ENCODE results near the gene RXRB. TPM values are rescaled to one million over a fixed set of nuclear protein-coding genes. Genes with fewer than 3 reads are reported as not detected.

RXRB gene
- polyA plus RNA-seq, 3 donors = 4.5 to 74.5 (median 5.1) TPM

DNA sequence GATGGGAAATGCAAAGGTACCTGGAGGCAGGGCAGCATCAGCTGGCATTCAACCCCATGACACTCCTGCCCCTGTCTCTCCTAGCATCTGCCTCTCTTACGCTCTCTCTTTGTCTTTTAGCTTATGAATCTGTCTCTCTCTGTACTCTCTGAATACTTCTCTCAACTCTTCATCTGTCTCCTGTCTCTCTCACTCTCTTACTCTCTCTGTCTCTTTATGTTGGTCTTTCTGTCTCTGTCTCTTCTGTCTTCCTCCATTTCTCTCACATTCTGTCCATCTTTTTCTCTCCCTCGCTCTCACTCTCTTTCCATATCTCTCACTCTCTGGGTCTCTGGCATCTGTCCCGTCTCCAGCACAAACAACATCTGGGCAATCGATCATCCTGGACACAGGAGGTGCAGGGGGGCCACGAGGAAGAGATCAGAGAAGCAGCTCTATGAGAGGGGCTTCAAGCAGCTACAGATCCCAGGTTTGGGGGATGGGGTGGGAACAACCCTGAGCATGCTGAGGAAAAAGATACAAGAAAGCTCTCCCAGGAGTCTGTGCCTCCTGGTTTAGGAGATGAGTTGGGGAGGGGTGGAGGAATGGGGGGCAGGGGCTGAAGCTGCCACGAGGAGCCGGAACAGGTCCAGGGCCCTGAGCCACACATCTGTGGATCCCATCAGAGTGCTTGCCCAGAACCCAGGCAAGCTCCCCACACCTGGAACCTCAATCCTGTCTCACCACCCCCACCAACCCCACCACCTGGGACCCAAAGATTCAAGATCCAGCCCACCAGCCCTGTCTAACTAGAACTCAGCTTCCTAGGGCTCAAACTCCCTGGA lies 10.6 kb downstream of the RXRB start:
- 80% methylated on average over 3 of the region's 7 CpGs for WGBS (ENCODE audit: insufficient coverage)
- H4K20me1 ChIP-seq (ENCODE audit: insufficient read depth, low read length) = peaks cover 16% of the 10 kb centered on the region
- no peak overlapping the region for H2AFZ ChIP-seq (ENCODE audit: insufficient read depth, low read depth, low read length, poor library complexity, severe bottlenecking)
- TF ChIP-seq CTCF (IDR thresholded peaks at IDR 0.05) = no peak
- Mint-ChIP-seq H3K36me3 (peaks cover 12 to 15% of the 10 kb centered on the region in 2 donors), H3K27ac (no peak overlapping the region), H3K27me3 (ENCODE audit: low read depth in 3 of 3) (peaks cover 48 to 73% (median 55%) of the 10 kb centered on the region in 3 donors), H3K9me3 (peaks cover 0 to 13% (median 4%) of the 10 kb centered on the region in 7 donors), H3K4me3 (peak overlapping the region in 1 of 2 donors; percentile 64), H3K4me1 (peaks cover 19% of the 10 kb centered on the region)
- H3K9me3 ChIP-seq (replicated peaks in 1 of 2; ENCODE audit: control insufficient read depth in 1 of 2, insufficient read depth in 1 of 2, low read length in 2 of 2) = no peaks in the 10 kb centered on the region
- no peak overlapping the region for H3K27ac ChIP-seq (ENCODE audit: low read depth in 1 of 2, low read length in 2 of 2)
- no peak overlapping the region for H3K4me3 ChIP-seq (replicated peaks in 1 of 3; ENCODE audit: low read depth in 2 of 3, low read length in 3 of 3)
- intact Hi-C loops (cut with micrococcal nuclease) = loop anchor here in 1 of 2 donors (10.0 kb wide), 1 partner anchor 55 kb away; no protein-coding TSS in a partner anchor
- H3K9ac ChIP-seq (ENCODE audit: insufficient read depth, low read length, poor library complexity, severe bottlenecking) = no peak overlapping the region
- H3K4me2 ChIP-seq (replicated peaks; ENCODE audit: extremely low read depth, low read length, poor library complexity, severe bottlenecking) = no peak overlapping the region
- no peak for DNase-seq
- no peaks in the 10 kb centered on the region for H3K79me2 ChIP-seq (ENCODE audit: insufficient read depth, low read length)
- peaks cover 10 to 12% of the 10 kb centered on the region in 2 donors for H3K4me1 ChIP-seq (ENCODE audit: control insufficient read depth in 1 of 2, insufficient read depth in 2 of 2, low read length in 2 of 2)
- peaks cover 10 to 14% of the 10 kb centered on the region in 2 donors for H3K36me3 ChIP-seq (replicated peaks in 1 of 2; ENCODE audit: control insufficient read depth in 1 of 2, insufficient read depth in 2 of 2, low read length in 2 of 2)
- H3K27me3 ChIP-seq (ENCODE audit: control insufficient read depth in 2 of 2, insufficient read depth in 2 of 2, low read length in 2 of 2) = peaks cover 23 to 58% of the 10 kb centered on the region in 2 donors

DNA sequence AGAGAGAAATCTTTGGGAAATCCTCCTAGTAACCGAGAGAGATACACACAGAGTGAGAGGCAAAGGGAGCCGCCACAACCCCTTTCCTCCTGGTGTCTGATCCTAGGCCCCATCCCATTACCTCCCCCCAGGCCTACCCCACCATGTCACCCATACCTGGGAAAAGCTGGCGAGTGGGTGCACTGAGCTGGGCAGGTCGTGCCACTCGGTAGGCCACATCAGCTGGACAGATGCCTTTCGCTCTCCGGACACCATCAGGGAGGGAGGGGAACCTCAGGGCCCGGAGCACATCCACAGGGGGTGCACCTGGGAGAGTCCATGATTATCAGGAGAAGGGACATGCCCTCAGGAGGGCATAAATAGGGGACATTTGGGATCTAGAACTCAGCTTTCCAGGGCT lies 11.3 kb downstream of the RXRB start:
- peaks cover 5 to 8% of the 10 kb centered on the region in 2 donors for H3K36me3 Mint-ChIP-seq
- H3K9me3 Mint-ChIP-seq = peaks cover 2 to 13% (median 6%) of the 10 kb centered on the region in 7 donors
- Histone ChIP-seq H3K36me3 (replicated peaks in 1 of 2; ENCODE audit: control insufficient read depth in 1 of 2, insufficient read depth in 2 of 2, low read length in 2 of 2) (peaks cover 3 to 7% of the 10 kb centered on the region in 2 donors), H3K79me2 (ENCODE audit: insufficient read depth, low read length) (no peaks in the 10 kb centered on the region), H3K4me2 (replicated peaks; ENCODE audit: extremely low read depth, low read length, poor library complexity, severe bottlenecking) (no peak overlapping the region), H3K27me3 (ENCODE audit: control insufficient read depth in 2 of 2, insufficient read depth in 2 of 2, low read length in 2 of 2) (peaks cover 23 to 58% of the 10 kb centered on the region in 2 donors), H3K27ac (ENCODE audit: low read depth in 1 of 2, low read length in 2 of 2) (no peak overlapping the region), H3K4me3 (replicated peaks in 1 of 3; ENCODE audit: low read depth in 2 of 3, low read length in 3 of 3) (no peak overlapping the region), H3K4me1 (ENCODE audit: control insufficient read depth in 1 of 2, insufficient read depth in 2 of 2, low read length in 2 of 2) (peaks cover 10 to 12% of the 10 kb centered on the region in 2 donors), H2AFZ (ENCODE audit: insufficient read depth, low read depth, low read length, poor library complexity, severe bottlenecking) (no peak overlapping the region), H3K9me3 (replicated peaks in 1 of 2; ENCODE audit: control insufficient read depth in 1 of 2, insufficient read depth in 1 of 2, low read length in 2 of 2) (peaks cover 0 to 2% of the 10 kb centered on the region in 2 donors), H3K9ac (ENCODE audit: insufficient read depth, low read length, poor library complexity, severe bottlenecking) (no peak overlapping the region), H4K20me1 (ENCODE audit: insufficient read depth, low read length) (peaks cover 9% of the 10 kb centered on the region)
- H3K27me3 Mint-ChIP-seq (ENCODE audit: low read depth in 3 of 3) = peaks cover 50 to 74% (median 55%) of the 10 kb centered on the region in 3 donors
- DNase-seq = no peak
- intact Hi-C loops (cut with micrococcal nuclease) = no loop called here
- peaks cover 18% of the 10 kb centered on the region for H3K4me1 Mint-ChIP-seq
- WGBS (ENCODE audit: insufficient coverage) = 90% methylated on average over 8 of the region's 8 CpGs
- H3K27ac Mint-ChIP-seq = no peak overlapping the region
- no peak for TF ChIP-seq CTCF (IDR thresholded peaks at IDR 0.05)
- no peak overlapping the region for H3K4me3 Mint-ChIP-seq
